HG02840 (cell line): ENCODE measurements around the gene KRT75.

Experiments used
- ATAC-seq: cut with Tn5 transposase; IDR thresholded peaks from one replicate; pipeline ENCODE4 v1.9.1; 2021; ENCODE audit warnings: mild to moderate bottlenecking, moderate library complexity, moderate number of reproducible peaks; ENCODE audit not compliant: unreplicated experiment, low FRiP score

The KRT75 gene

GRCh38 chr12:52440821-52441319 lies 6.7 kb upstream of the KRT75 start:
- ATAC-seq: no peak

- ATAC-seq: no peak
Measured at GRCh38 chr12:52439845-52440244, 5.7 kb upstream of the KRT75 start.

GRCh38 chr12:52439420-52439819 lies 5.2 kb upstream of the KRT75 start:
- no peak for ATAC-seq

GRCh38 chr12:52438305-52439301 lies 4.4 kb upstream of the KRT75 start:
- ATAC-seq: no peak

- no peak for ATAC-seq
Measured at GRCh38 chr12:52437508-52437907, 3.3 kb upstream of the KRT75 start.

- ATAC-seq: no peak
Measured at GRCh38 chr12:52436828-52437474, 2.8 kb upstream of the KRT75 start.

GRCh38 chr12:52436000-52436827 lies 2.0 kb upstream of the KRT75 start:
- no peak for ATAC-seq

GRCh38 chr12:52435659-52435999 lies 1.5 kb upstream of the KRT75 start:
- no peak for ATAC-seq

- no peak for ATAC-seq
Measured at GRCh38 chr12:52434760-52435530, 774 bp upstream of the KRT75 start.

- no peak for ATAC-seq
Measured at GRCh38 chr12:52433501-52434080, 580 bp downstream of the KRT75 start.

GRCh38 chr12:52432559-52433207 lies 1.5 kb downstream of the KRT75 start:
- no peak for ATAC-seq

GRCh38 chr12:52428121-52428520 lies 6.0 kb downstream of the KRT75 start:
- ATAC-seq: no peak

- no peak for ATAC-seq
Measured at GRCh38 chr12:52427083-52427482, 7.1 kb downstream of the KRT75 start.

GRCh38 chr12:52426034-52426433 lies 8.1 kb downstream of the KRT75 start:
- no peak for ATAC-seq

GRCh38 chr12:52425466-52425865 lies 8.7 kb downstream of the KRT75 start:
- no peak for ATAC-seq

- ATAC-seq: no peak
Measured at GRCh38 chr12:52423661-52424500, 10.3 kb downstream of the KRT75 start.

- ATAC-seq: no peak
Measured at GRCh38 chr12:52423035-52423434, 11.1 kb downstream of the KRT75 start.

- ATAC-seq: no peak
Measured at GRCh38 chr12:52419656-52420055, 14.5 kb downstream of the KRT75 start.
